Fibroblast of villous mesenchyme (primary cell): ENCODE data around the gene CDC5L. TPM values are rescaled to one million over a fixed set of nuclear protein-coding genes. Genes with fewer than 3 reads are reported as not detected.

Experiments
- DNase-seq: peaks from one replicate; pipeline ENCODE4 v3.0.0-alpha.2; 2010; ENCODE audit warnings: low read depth
- H3K4me3 ChIP-seq: 2 replicates; pipeline ENCODE4 v1.5.1; 2011; ENCODE audit warnings: low read depth, mild to moderate bottlenecking, low read length
- small RNA-seq: library from RNA; depleted of rRNA; stranded (forward); fragments of <200 nt; gene quantifications from one replicate; pipeline ENCODE3, GENCODE V24; 2012
- total RNA-seq: library from RNA; depleted of rRNA; stranded (reverse); fragments of >200 nt; gene quantifications from 2 replicates; pipeline ENCODE4 v1.2.3, GENCODE V29; 2012
- TF ChIP-seq, protein P1 (sequence below): IDR thresholded peaks from 2 replicates; pipeline ENCODE4 v1.5.1; 2012; ENCODE audit warnings: low read depth, mild to moderate bottlenecking, low read length; ENCODE audit not compliant: insufficient read depth

The CDC5L gene
- total RNA-seq, 1 donor: 24.2 TPM

DNA sequence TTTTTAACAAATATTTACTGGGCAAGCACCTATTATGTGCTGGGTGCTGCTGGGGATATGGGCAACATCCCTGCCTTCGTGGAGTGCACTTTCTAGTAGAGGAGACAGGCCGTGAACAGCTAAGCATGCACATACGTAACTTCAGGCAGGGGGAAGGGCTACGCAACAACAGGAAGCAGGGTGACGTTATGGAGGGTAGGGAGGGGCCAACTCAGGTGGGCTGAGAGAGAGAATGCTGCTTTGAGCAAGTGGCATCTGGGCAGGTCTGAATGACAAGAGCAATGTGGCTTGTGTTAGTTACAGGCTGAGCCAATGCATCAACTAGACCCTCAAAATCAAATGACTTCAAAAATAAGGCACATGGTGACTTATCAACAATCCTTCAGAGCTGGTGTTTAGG lies 112.1 kb downstream of the CDC5L start:
- DNase-seq: no peak
- TF ChIP-seq, protein P1, sequence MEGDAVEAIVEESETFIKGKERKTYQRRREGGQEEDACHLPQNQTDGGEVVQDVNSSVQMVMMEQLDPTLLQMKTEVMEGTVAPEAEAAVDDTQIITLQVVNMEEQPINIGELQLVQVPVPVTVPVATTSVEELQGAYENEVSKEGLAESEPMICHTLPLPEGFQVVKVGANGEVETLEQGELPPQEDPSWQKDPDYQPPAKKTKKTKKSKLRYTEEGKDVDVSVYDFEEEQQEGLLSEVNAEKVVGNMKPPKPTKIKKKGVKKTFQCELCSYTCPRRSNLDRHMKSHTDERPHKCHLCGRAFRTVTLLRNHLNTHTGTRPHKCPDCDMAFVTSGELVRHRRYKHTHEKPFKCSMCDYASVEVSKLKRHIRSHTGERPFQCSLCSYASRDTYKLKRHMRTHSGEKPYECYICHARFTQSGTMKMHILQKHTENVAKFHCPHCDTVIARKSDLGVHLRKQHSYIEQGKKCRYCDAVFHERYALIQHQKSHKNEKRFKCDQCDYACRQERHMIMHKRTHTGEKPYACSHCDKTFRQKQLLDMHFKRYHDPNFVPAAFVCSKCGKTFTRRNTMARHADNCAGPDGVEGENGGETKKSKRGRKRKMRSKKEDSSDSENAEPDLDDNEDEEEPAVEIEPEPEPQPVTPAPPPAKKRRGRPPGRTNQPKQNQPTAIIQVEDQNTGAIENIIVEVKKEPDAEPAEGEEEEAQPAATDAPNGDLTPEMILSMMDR: no peak
- H3K4me3 ChIP-seq: no peak overlapping the region

Small RNA genes within 50 kb of the gene (small RNA-seq; reads per million reads assigned to genes)
- not detected for gene MIR4642

Other genes starting within 250 kb of the CDC5L start
- not detected in 2 replicates for gene CAPN11, start 228.9 kb upstream of the CDC5L start, total RNA-seq
- not detected in 2 replicates for gene MYMX, start 170.8 kb upstream of the CDC5L start, total RNA-seq
- 7.1 and 9.5 TPM in 2 replicates for gene SLC29A1, start 164.1 kb upstream of the CDC5L start, total RNA-seq
- 573 and 928 TPM in 2 replicates for gene HSP90AB1, start 140.6 kb upstream of the CDC5L start, total RNA-seq
- gene SLC35B2, start 130.2 kb upstream of the CDC5L start, total RNA-seq: 84.7 and 92.8 TPM in 2 replicates
- gene NFKBIE, start 122.2 kb upstream of the CDC5L start, total RNA-seq: 12.2 and 17.7 TPM in 2 replicates
- gene TMEM151B, start 117.3 kb upstream of the CDC5L start, total RNA-seq: under 0.01 TPM in 1 of 2 replicates, not detected in the other
- gene AARS2, start 74.4 kb upstream of the CDC5L start, total RNA-seq: 10.0 and 16.0 TPM in 2 replicates
- not detected in 2 replicates for gene SPATS1, start 45.1 kb upstream of the CDC5L start, total RNA-seq